ENCODE results near the gene SPN.

GRCh38 chr16:29664091-29664921 is 1.3 kb downstream of the SPN start:
- TF ChIP-seq CTCF (IDR thresholded peaks at IDR 0.05) (no peak), POLR2A (IDR thresholded peaks at IDR 0.05) (no peak)

Data from tibial nerve (tissue), 3 donors.